H9 (cell line): Measurements from ENCODE around the gene UCK1. TPM values are rescaled to one million over a fixed set of nuclear protein-coding genes. Genes with fewer than 3 reads are reported as not detected.

Experiments used
- DNase-seq: peaks from one replicate; pipeline ENCODE4 v3.0.0-alpha.2; 2017
- H2AFZ ChIP-seq: one replicate; pipeline ENCODE4 v1.6.1; 2013; ENCODE audit warnings: mild to moderate bottlenecking, low read length, control low read depth, moderate library complexity
- H2AK5ac ChIP-seq: 2 replicates; pipeline ENCODE4 v1.6.1; 2013; ENCODE audit warnings: low read length, control low read depth, mixed read lengths; ENCODE audit not compliant: insufficient read length
- H2BK120ac ChIP-seq: one replicate; pipeline ENCODE4 v1.6.1; 2013; ENCODE audit warnings: low read depth, mild to moderate bottlenecking, low read length, control low read depth, inconsistent platforms; ENCODE audit not compliant: poor library complexity, severe bottlenecking
- H2BK12ac ChIP-seq: 2 replicates; pipeline ENCODE4 v1.6.1; 2013; ENCODE audit warnings: low read length, control low read depth, mixed read lengths, low read depth; ENCODE audit not compliant: insufficient read length
- H2BK15ac ChIP-seq: 2 replicates; pipeline ENCODE4 v1.6.1; 2013; ENCODE audit warnings: low read depth, low read length, control low read depth
- H2BK20ac ChIP-seq: one replicate; pipeline ENCODE4 v1.6.1; 2013; ENCODE audit warnings: low read depth, mild to moderate bottlenecking, low read length, control low read depth, inconsistent platforms; ENCODE audit not compliant: poor library complexity, severe bottlenecking
- H2BK5ac ChIP-seq: 2 replicates; pipeline ENCODE4 v1.6.1; 2013; ENCODE audit warnings: low read length, control low read depth, mixed read lengths; ENCODE audit not compliant: insufficient read length
- H3K14ac ChIP-seq: 2 replicates; pipeline ENCODE4 v1.6.1; 2013; ENCODE audit warnings: low read length, control low read depth; ENCODE audit not compliant: insufficient read depth
- H3K18ac ChIP-seq: 2 replicates; pipeline ENCODE4 v1.6.1; 2013; ENCODE audit warnings: low read depth, mild to moderate bottlenecking, mixed read lengths, low read length, control low read depth; ENCODE audit not compliant: insufficient read length
- H3K23ac ChIP-seq: 2 replicates; pipeline ENCODE4 v1.6.1; 2013; ENCODE audit warnings: low read length, control low read depth, mixed read lengths, low read depth; ENCODE audit not compliant: insufficient read length
- H3K23me2 ChIP-seq: 2 replicates; pipeline ENCODE4 v1.6.1; 2013; ENCODE audit warnings: low read depth, mild to moderate bottlenecking, mixed read lengths, low read length, control low read depth; ENCODE audit not compliant: insufficient read length, poor library complexity, severe bottlenecking
- H3K27ac ChIP-seq: 2 replicates; pipeline ENCODE4 v1.5.1; 2013; ENCODE audit warnings: low read length, control low read depth, mixed read lengths, low read depth; ENCODE audit not compliant: insufficient read length
- H3K27me3 ChIP-seq: 2 replicates; pipeline ENCODE4 v1.6.1; 2013; ENCODE audit warnings: low read length, control low read depth, inconsistent platforms; ENCODE audit not compliant: insufficient read depth
- H3K4ac ChIP-seq: 2 replicates; pipeline ENCODE4 v1.6.1; 2013; ENCODE audit warnings: low read depth, mild to moderate bottlenecking, control low read depth, inconsistent platforms, low read length, moderate library complexity
- H3K4me1 ChIP-seq: 2 replicates; pipeline ENCODE4 v1.6.1; 2013; ENCODE audit warnings: low read length, control low read depth, inconsistent platforms; ENCODE audit not compliant: insufficient read depth
- H3K4me2 ChIP-seq: 2 replicates; pipeline ENCODE4 v1.6.1; 2013; ENCODE audit warnings: low read length, control low read depth, mixed read lengths; ENCODE audit not compliant: insufficient read length, insufficient read depth
- H3K56ac ChIP-seq: 2 replicates; pipeline ENCODE4 v1.6.1; 2013; ENCODE audit warnings: low read depth, mild to moderate bottlenecking, mixed read lengths, low read length, control low read depth; ENCODE audit not compliant: insufficient read length
- H3K79me1 ChIP-seq: 2 replicates; pipeline ENCODE4 v1.6.1; 2013; ENCODE audit warnings: low read depth, mild to moderate bottlenecking, moderate library complexity, low read length, control low read depth, inconsistent platforms; ENCODE audit not compliant: insufficient read depth, poor library complexity, severe bottlenecking
- H3K79me2 ChIP-seq: 2 replicates; pipeline ENCODE4 v1.6.1; 2013; ENCODE audit warnings: low read length, control low read depth, inconsistent platforms; ENCODE audit not compliant: insufficient read depth
- H3K9ac ChIP-seq: 2 replicates; pipeline ENCODE4 v1.6.1; 2013; ENCODE audit warnings: low read length, control low read depth, mixed read lengths; ENCODE audit not compliant: insufficient read length; ENCODE audit errors: extremely low read depth
- H3K9me3 ChIP-seq: one replicate; pipeline ENCODE4 v1.6.1; 2013; ENCODE audit warnings: low read depth, low read length, inconsistent platforms; ENCODE audit not compliant: control insufficient read depth
- H3T11ph ChIP-seq: one replicate; pipeline ENCODE4 v1.6.1; 2013; ENCODE audit warnings: mild to moderate bottlenecking, low read length, control low read depth, inconsistent platforms
- H4K20me1 ChIP-seq: one replicate; pipeline ENCODE4 v1.6.1; 2013; ENCODE audit not compliant: control insufficient read depth, insufficient read length, insufficient read depth
- H4K5ac ChIP-seq: 2 replicates; pipeline ENCODE4 v1.6.1; 2013; ENCODE audit warnings: low read depth, mild to moderate bottlenecking, mixed read lengths, low read length, control low read depth; ENCODE audit not compliant: insufficient read length
- H4K8ac ChIP-seq: replicated peaks from 2 replicates; pipeline ENCODE4 v1.6.1; 2013; ENCODE audit warnings: low read length, control low read depth, mixed read lengths, low read depth; ENCODE audit not compliant: insufficient read length
- H4K91ac ChIP-seq: 2 replicates; pipeline ENCODE4 v1.6.1; 2013; ENCODE audit warnings: low read depth, mild to moderate bottlenecking, moderate library complexity, mixed read lengths, low read length, control low read depth; ENCODE audit not compliant: insufficient read length
- H3K27ac Mint-ChIP-seq, 3 experiments: 2 replicates in 2 of 3; 3 replicates in 1 of 3; pipeline ENCODE4 v1.8.0; 2020 to 2021; ENCODE audit warnings: mixed read lengths in 3 of 3, mild to moderate bottlenecking in 1 of 3, moderate library complexity in 1 of 3
- H3K27me3 Mint-ChIP-seq: 2 replicates; pipeline ENCODE4 v1.8.0; 2021; ENCODE audit warnings: low read depth, mild to moderate bottlenecking, moderate library complexity, mixed read lengths
- H3K36me3 Mint-ChIP-seq, 3 experiments: 2 replicates in 2 of 3; 3 replicates in 1 of 3; pipeline ENCODE4 v1.8.0; 2020 to 2021; ENCODE audit warnings: low read depth in 3 of 3, mixed read lengths in 3 of 3; ENCODE audit not compliant: insufficient read depth in 1 of 3
- H3K4me1 Mint-ChIP-seq, 2 experiments: 2 replicates each; pipeline ENCODE4 v1.8.0; 2020; ENCODE audit warnings: mixed read lengths in 2 of 2
- H3K4me3 Mint-ChIP-seq, 2 experiments: 2 replicates in 1 of 2; 3 replicates in 1 of 2; pipeline ENCODE4 v1.8.0; 2020 to 2021; ENCODE audit warnings: mild to moderate bottlenecking in 2 of 2, mixed read lengths in 2 of 2, moderate library complexity in 1 of 2
- H3K9me3 Mint-ChIP-seq, 2 experiments: 2 replicates in 1 of 2; 3 replicates in 1 of 2; pipeline ENCODE4 v1.8.0; 2020; ENCODE audit warnings: mild to moderate bottlenecking in 2 of 2, mixed read lengths in 2 of 2, moderate library complexity in 1 of 2
- CTCF ChIP-seq: fragments of 200-600 bp; sonication (generic); conservative IDR thresholded peaks from 3 replicates; pipeline ENCODE4 v1.8.0; 2021; ENCODE audit warnings: antibody characterized with exemption, mild to moderate bottlenecking
- WGBS: extraction: QIAGEN DNeasy Blood & Tissue Kit; methylation state at CpG from one replicate; pipeline ENCODE4 v1.1.7; 2013; ENCODE audit warnings: missing lambda C conversion rate, low lambda C conversion rate, mixed read lengths; ENCODE audit not compliant: insufficient read length; ENCODE audit errors: extremely low coverage; 5-methylcytosine and 5-hydroxymethylcytosine counted together
- total RNA-seq: library from RNA; stranded (reverse); gene quantifications from 2 replicates; pipeline ENCODE4 v1.2.1, GENCODE V29; 2021

Gene UCK1
- total RNA-seq, 1 experiment from 2014 or later = 54.2 TPM

- no peak overlapping the region for H3T11ph ChIP-seq
- Mint-ChIP-seq H3K4me3 (no peak overlapping the region; a peak in 1 of 5 replicates), H3K27me3 (peaks cover 2% of the 10 kb centered on the region; the same call in 1 of the 2 replicates), H3K36me3 (peaks cover 82 to 98% (median 98%) of the 10 kb centered on the region in 3 experiments), H3K27ac (peak overlapping the region; percentile 36 to 61 (median 46); a peak in 4 of 7 replicates), H3K9me3 (no peaks in the 10 kb centered on the region), H3K4me1 (peaks cover 0 to 3% of the 10 kb centered on the region in 2 experiments; a peak in 1 of 4 replicates)
- H2BK15ac ChIP-seq = no peak overlapping the region
- no peak overlapping the region for H3K27ac ChIP-seq
- H3K18ac ChIP-seq = no peak overlapping the region
- no peak overlapping the region for H2BK120ac ChIP-seq
- H4K20me1 ChIP-seq = no peaks in the 10 kb centered on the region
- no peaks in the 10 kb centered on the region for H3K79me2 ChIP-seq
- H4K8ac ChIP-seq = no peak overlapping the region
- H3K4ac ChIP-seq = no peak overlapping the region
- H2BK20ac ChIP-seq = no peak overlapping the region
- no peaks in the 10 kb centered on the region for H3K27me3 ChIP-seq
- no peak overlapping the region for H4K5ac ChIP-seq
- no peak overlapping the region for H3K4me2 ChIP-seq
- H3K79me1 ChIP-seq = no peaks in the 10 kb centered on the region
- H3K56ac ChIP-seq = no peak overlapping the region
- no peaks in the 10 kb centered on the region for H3K4me1 ChIP-seq
- no peak overlapping the region for H3K23ac ChIP-seq
- H3K9ac ChIP-seq = no peak overlapping the region
- no peak for TF ChIP-seq CTCF
- H3K9me3 ChIP-seq = no peaks in the 10 kb centered on the region
- WGBS = no CpG with 5 or more reads among the region's 24 CpGs
- H3K14ac ChIP-seq = no peak overlapping the region
- H3K23me2 ChIP-seq = no peaks in the 10 kb centered on the region
- DNase-seq = no peak
- no peak overlapping the region for H2BK12ac ChIP-seq
- H2AK5ac ChIP-seq = no peak overlapping the region
- no peak overlapping the region for H2AFZ ChIP-seq
- no peak overlapping the region for H4K91ac ChIP-seq
- H2BK5ac ChIP-seq = no peak overlapping the region
Observed at GRCh38 chr9:131482343-131483006, 48.6 kb downstream of the UCK1 start.
